HepG2 (cell line): ENCODE measurements around the gene ZNF33B. TPM values are rescaled to one million over a fixed set of nuclear protein-coding genes. Genes with fewer than 3 reads are reported as not detected.

Source experiments
- ATF6 ChIP-seq: sonication (generic); formaldehyde crosslinking; conservative IDR thresholded peaks from 2 replicates; pipeline ENCODE4 v1.4.0; 2020; ENCODE audit warnings: missing genetic modification reagents
- CCDC6 ChIP-seq: sonication (generic); formaldehyde crosslinking; IDR thresholded peaks from 2 replicates; pipeline ENCODE4 v1.8.1; 2022; ENCODE audit warnings: mild to moderate bottlenecking, missing genetic modification reagents, moderate library complexity
- HNRNPK ChIP-seq: fragments of 200-400 bp; formaldehyde crosslinking; IDR thresholded peaks from 2 replicates; pipeline ENCODE4 v1.6.1; 2018; ENCODE audit warnings: low read length, low read depth, moderate library complexity, mild to moderate bottlenecking; ENCODE audit not compliant: poor library complexity, severe bottlenecking
- MLLT10 ChIP-seq: sonication (generic); formaldehyde crosslinking; IDR thresholded peaks from 2 replicates; pipeline ENCODE4 v1.4.0; 2020; ENCODE audit warnings: missing genetic modification reagents
- MXD4 ChIP-seq: IDR thresholded peaks from 2 replicates; pipeline ENCODE4 v1.6.1; 2016; ENCODE audit warnings: mild to moderate bottlenecking, missing biosample characterization, missing genetic modification reagents
- NFAT5 ChIP-seq: sonication (generic); formaldehyde crosslinking; IDR thresholded peaks from 2 replicates; pipeline ENCODE4 v1.4.0; 2020; ENCODE audit warnings: missing genetic modification reagents
- NRL ChIP-seq: sonication (generic); formaldehyde crosslinking; IDR thresholded peaks from 2 replicates; pipeline ENCODE4 v1.5.0; 2020; ENCODE audit warnings: missing genetic modification reagents, mild to moderate bottlenecking, moderate library complexity, borderline replicate concordance
- PAWR ChIP-seq: sonication (generic); formaldehyde crosslinking; IDR thresholded peaks from 2 replicates; pipeline ENCODE4 v1.4.0; 2020; ENCODE audit warnings: missing genetic modification reagents, mild to moderate bottlenecking, borderline replicate concordance
- PITX1 ChIP-seq: sonication (generic); formaldehyde crosslinking; IDR thresholded peaks from 2 replicates; pipeline ENCODE4 v1.5.1; 2020; ENCODE audit warnings: mild to moderate bottlenecking, missing genetic modification reagents
- PLSCR1 ChIP-seq: sonication (generic); formaldehyde crosslinking; IDR thresholded peaks from 2 replicates; pipeline ENCODE4 v1.5.0; 2020; ENCODE audit warnings: missing genetic modification reagents, mild to moderate bottlenecking, borderline replicate concordance
- PRPF4 ChIP-seq: fragments of 200-400 bp; formaldehyde crosslinking; IDR thresholded peaks from 2 replicates; pipeline ENCODE4 v1.6.1; 2016; ENCODE audit warnings: low read length, low read depth; ENCODE audit not compliant: poor library complexity, severe bottlenecking
- YEATS4 ChIP-seq: sonication (generic); formaldehyde crosslinking; IDR thresholded peaks from 2 replicates; pipeline ENCODE4 v1.4.0; 2020; ENCODE audit warnings: missing genetic modification reagents, borderline replicate concordance
- ZNF512 ChIP-seq: sonication (generic); formaldehyde crosslinking; IDR thresholded peaks from 2 replicates; pipeline ENCODE4 v1.4.0; 2020; ENCODE audit warnings: mild to moderate bottlenecking, missing genetic modification reagents
- ZNF670 ChIP-seq: sonication (generic); formaldehyde crosslinking; IDR thresholded peaks from 2 replicates; pipeline ENCODE4 v1.8.0; 2022; ENCODE audit warnings: mild to moderate bottlenecking, missing genetic modification reagents, borderline replicate concordance
- polyA plus RNA-seq, 8 experiments: library from polyadenylated mRNA; depleted of rRNA in 3 of 8; stranded (reverse) in 7 of 8; unstranded in 1 of 8; fragments of >200 nt; fragmentation: Illumina TruSeq in 4 of 8; extraction: Trizol in 4 of 8; gene quantifications; 2 replicates each; pipeline versions ENCODE4 v1.2.1 to v1.2.3, GENCODE V29; 2011 to 2016; ENCODE audit warnings: low read depth in 4 of 8, missing spikeins in 1 of 8, mixed read lengths in 1 of 8; ENCODE audit not compliant: insufficient read depth in 1 of 8
- total RNA-seq, 5 experiments: library from RNA; depleted of rRNA; stranded (reverse); fragments of >200 nt; fragmentation: Illumina TruSeq; extraction: Trizol; gene quantifications; 2 replicates each; pipeline ENCODE4 v1.2.3, GENCODE V29; 2016; ENCODE audit warnings: low read depth in 1 of 5

ZNF33B gene
- total and polyA plus RNA-seq, 2 of the 13 experiments (the other 11 are each of a cell fraction or from before 2014, with no cell fraction given), result 18.4 to 23.5 TPM

- TF ChIP-seq NFAT5 (CRISPR knock-in tag), result no peak; the same call in 1 of the 2 replicates
- no peak for TF ChIP-seq ZNF512
- peak; percentile 37 for TF ChIP-seq YEATS4
- no peak for TF ChIP-seq PRPF4
- TF ChIP-seq MLLT10, result no peak
- TF ChIP-seq ATF6 (CRISPR knock-in tag), result no peak
- TF ChIP-seq MXD4 (CRISPR knock-in tag), result peak; percentile 32; the same call in 1 of the 2 replicates
- TF ChIP-seq NRL (CRISPR knock-in tag), result peak; percentile 75; the same call in 1 of the 2 replicates
- no peak for TF ChIP-seq PITX1 (CRISPR knock-in tag)
- no peak for TF ChIP-seq CCDC6 (CRISPR knock-in tag)
- TF ChIP-seq HNRNPK, result no peak
- TF ChIP-seq PLSCR1, result no peak
- peak; percentile 88; the same call in 1 of the 2 replicates for TF ChIP-seq PAWR (CRISPR knock-in tag)
- peak; percentile 3; the same call in 1 of the 2 replicates for TF ChIP-seq ZNF670 (CRISPR knock-in tag)
Measured at GRCh38 chr10:42552188-42553063, 85.9 kb downstream of the ZNF33B start (continued).
